ENCODE measurements around the gene SLC16A7. TPM values are rescaled to one million over a fixed set of nuclear protein-coding genes. Genes with fewer than 3 reads are reported as not detected.

SLC16A7 gene
- total and polyA plus RNA-seq, 2 experiments from 2014 or later: 15.7 to 49.0 TPM

DNA sequence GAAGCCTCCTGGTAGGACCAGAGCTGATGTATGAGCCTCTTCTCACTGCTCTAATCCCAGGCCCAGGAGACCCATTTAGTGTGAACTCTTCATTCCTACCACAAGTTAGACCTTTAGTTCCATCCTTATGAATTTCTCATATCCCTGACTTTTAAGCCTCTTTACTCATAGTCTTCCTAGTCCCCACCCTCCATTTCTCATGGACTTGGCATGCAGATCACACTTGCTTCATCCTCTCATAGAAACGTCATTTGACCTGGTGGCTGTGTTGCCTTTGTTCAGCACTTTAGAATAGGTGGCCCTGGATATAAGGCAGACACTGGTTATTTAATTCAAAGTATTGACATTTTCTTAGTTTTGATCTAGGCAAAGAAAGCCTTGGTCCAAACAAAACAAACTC lies 99.5 kb downstream of the SLC16A7 start:
- Histone ChIP-seq H3K9me3 (ENCODE audit: low read depth) (no peaks in the 10 kb centered on the region), H3K9me2 (ENCODE audit: insufficient read depth) (peaks cover 4% of the 10 kb centered on the region; the same call in 1 of the 2 replicates), H3K4me3 (no peak overlapping the region), H3K27me3 (replicated peaks; ENCODE audit: insufficient read depth) (no peaks in the 10 kb centered on the region), H4K20me1 (ENCODE audit: insufficient read depth) (no peaks in the 10 kb centered on the region), H2AFZ (no peak overlapping the region), H3K4me2 (ENCODE audit: unreplicated experiment) (peak overlapping the region; percentile 25), H3K27ac (peak overlapping the region; percentile 70), H3K79me2 (ENCODE audit: insufficient read depth) (peaks cover 13% of the 10 kb centered on the region), H3K9ac (no peak overlapping the region), H3F3A (ENCODE audit: insufficient read depth) (peaks cover 12% of the 10 kb centered on the region), H3K36me3 (ENCODE audit: low read depth) (no peaks in the 10 kb centered on the region), H3K4me1 (ENCODE audit: insufficient read depth) (peaks cover 32% of the 10 kb centered on the region)
- in situ Hi-C loops (cut with MboI): no loop called here
- TF ChIP-seq EZH2phosphoT487 (IDR thresholded peaks at IDR 0.05; ENCODE audit: insufficient read depth, low read depth): no peak
- no peak for TF ChIP-seq EZH2 (IDR thresholded peaks at IDR 0.05; ENCODE audit: insufficient read depth, poor library complexity, severe bottlenecking)
- DNase-seq: peak; percentile 87
- 0 to 5% methylated on average over 1 of the region's 1 CpG for WGBS, 2 experiments (ENCODE audit: low coverage in 1 of 2, low lambda C conversion rate in 2 of 2, missing lambda C conversion rate in 2 of 2)

DNA sequence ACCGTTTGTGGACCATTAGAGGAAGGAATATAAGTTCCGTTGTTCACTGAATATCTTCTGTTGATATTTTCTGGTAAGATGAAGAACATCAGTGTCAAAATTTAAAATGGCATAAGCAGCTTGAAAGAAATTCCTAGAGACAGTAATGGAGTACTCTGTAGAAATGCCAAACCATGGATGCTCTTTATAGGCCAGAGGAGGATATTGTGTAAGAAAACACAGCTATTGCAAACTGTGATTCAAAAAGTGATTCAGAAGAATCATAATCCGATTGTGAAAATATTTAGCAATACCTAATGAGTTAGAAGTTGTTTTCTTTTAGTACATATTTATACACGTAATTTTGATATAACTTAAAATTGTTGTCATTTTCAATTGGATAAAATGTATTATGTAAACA lies 102.8 kb downstream of the SLC16A7 start:
- H2AFZ ChIP-seq: peak overlapping the region; percentile 52; the same call in 1 of the 2 replicates
- peaks cover 9% of the 10 kb centered on the region for H3K79me2 ChIP-seq (ENCODE audit: insufficient read depth)
- H3K4me1 ChIP-seq (ENCODE audit: insufficient read depth): peaks cover 32% of the 10 kb centered on the region
- no peaks in the 10 kb centered on the region for H3K9me3 ChIP-seq (ENCODE audit: low read depth)
- peak overlapping the region; percentile 93 for H3K27ac ChIP-seq
- H4K20me1 ChIP-seq (ENCODE audit: insufficient read depth): no peaks in the 10 kb centered on the region
- peak; percentile 91 for DNase-seq
- peaks cover 12% of the 10 kb centered on the region for H3F3A ChIP-seq (ENCODE audit: insufficient read depth)
- TF ChIP-seq EZH2 (IDR thresholded peaks at IDR 0.05; ENCODE audit: insufficient read depth, poor library complexity, severe bottlenecking): no peak
- TF ChIP-seq EZH2phosphoT487 (IDR thresholded peaks at IDR 0.05; ENCODE audit: insufficient read depth, low read depth): no peak
- no peaks in the 10 kb centered on the region for H3K27me3 ChIP-seq (replicated peaks; ENCODE audit: insufficient read depth)
- H3K9me2 ChIP-seq (ENCODE audit: insufficient read depth): peaks cover 4% of the 10 kb centered on the region; the same call in 1 of the 2 replicates
- in situ Hi-C loops (cut with MboI): no loop called here
- 13 to 33% methylated on average over 4 of the region's 4 CpGs for WGBS, 2 experiments (ENCODE audit: low coverage in 1 of 2, low lambda C conversion rate in 2 of 2, missing lambda C conversion rate in 2 of 2)
- H3K36me3 ChIP-seq (ENCODE audit: low read depth): no peaks in the 10 kb centered on the region
- no peak overlapping the region for H3K9ac ChIP-seq
- peak overlapping the region; percentile 88 for H3K4me2 ChIP-seq (ENCODE audit: unreplicated experiment)
- no peak overlapping the region for H3K4me3 ChIP-seq

DNA sequence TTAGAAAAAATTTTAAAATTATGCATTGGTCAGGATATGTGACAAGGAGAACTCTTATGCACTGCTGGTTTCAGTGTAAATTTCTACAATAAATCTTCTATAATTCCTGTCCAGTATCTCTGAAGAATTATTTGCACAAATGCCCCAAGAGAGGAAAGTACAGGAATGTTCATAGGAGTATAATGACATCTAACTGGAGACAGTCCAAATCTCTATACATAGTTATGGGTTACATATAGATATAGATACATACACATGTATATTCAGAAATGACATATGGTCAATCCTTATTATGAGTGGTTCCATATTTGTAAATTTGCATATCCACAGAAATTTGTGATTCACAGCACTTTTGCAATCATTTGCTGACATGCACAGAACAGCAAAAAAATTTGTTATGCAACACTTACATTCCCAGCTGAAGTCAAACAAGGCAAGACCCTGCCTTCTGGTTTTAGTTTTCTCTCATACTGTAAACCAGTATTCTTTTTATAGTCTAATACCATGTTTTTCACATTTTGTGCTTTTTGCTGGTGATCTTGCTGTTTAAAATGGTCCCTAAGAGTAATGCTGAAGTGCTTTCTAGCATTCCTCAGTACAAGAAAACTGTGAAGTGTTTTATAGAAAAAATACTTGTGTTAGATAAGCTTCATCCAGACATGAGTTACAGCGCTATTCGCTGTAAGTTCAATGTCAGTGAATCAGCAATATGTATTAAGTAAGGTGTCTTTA lies 103.8 kb downstream of the SLC16A7 start:
- H3K27ac ChIP-seq: peak overlapping the region; percentile 93
- 1 to 4% methylated on average over 2 of the region's 2 CpGs for WGBS, 2 experiments (ENCODE audit: low coverage in 1 of 2, low lambda C conversion rate in 2 of 2, missing lambda C conversion rate in 2 of 2)
- H3K36me3 ChIP-seq (ENCODE audit: low read depth): no peaks in the 10 kb centered on the region
- H3K9me3 ChIP-seq (ENCODE audit: low read depth): no peaks in the 10 kb centered on the region
- H3K27me3 ChIP-seq (replicated peaks; ENCODE audit: insufficient read depth): no peaks in the 10 kb centered on the region
- H3K4me2 ChIP-seq (ENCODE audit: unreplicated experiment): peak overlapping the region; percentile 88
- peaks cover 8% of the 10 kb centered on the region for H3K79me2 ChIP-seq (ENCODE audit: insufficient read depth)
- H3K4me1 ChIP-seq (ENCODE audit: insufficient read depth): peaks cover 32% of the 10 kb centered on the region
- in situ Hi-C loops (cut with MboI): no loop called here
- H4K20me1 ChIP-seq (ENCODE audit: insufficient read depth): no peaks in the 10 kb centered on the region
- H2AFZ ChIP-seq: peak overlapping the region; percentile 65
- H3K9me2 ChIP-seq (ENCODE audit: insufficient read depth): peaks cover 4% of the 10 kb centered on the region; the same call in 1 of the 2 replicates
- peak overlapping the region; percentile 74 for H3K9ac ChIP-seq
- TF ChIP-seq EZH2phosphoT487 (IDR thresholded peaks at IDR 0.05; ENCODE audit: insufficient read depth, low read depth): no peak
- DNase-seq: peak; percentile 88
- H3F3A ChIP-seq (ENCODE audit: insufficient read depth): peaks cover 12% of the 10 kb centered on the region
- peak overlapping the region; percentile 69 for H3K4me3 ChIP-seq

DNA sequence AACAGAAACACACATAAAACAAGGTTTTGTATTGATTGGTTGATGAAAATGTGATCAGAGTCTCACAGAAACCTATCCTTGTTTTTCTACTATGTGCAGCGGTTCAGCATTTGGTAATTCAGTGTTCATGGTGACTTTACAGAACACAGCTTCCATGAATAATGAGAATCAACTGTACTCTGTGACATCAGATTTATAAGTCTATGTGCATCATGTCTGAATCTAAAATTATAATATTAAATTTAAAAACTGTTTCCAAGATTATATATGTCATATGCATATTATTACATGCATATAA lies 104.3 kb downstream of the SLC16A7 start:
- WGBS, 2 experiments (ENCODE audit: low coverage in 1 of 2, low lambda C conversion rate in 2 of 2, missing lambda C conversion rate in 2 of 2): 8 to 16% methylated on average over 1 of the region's 1 CpG
- Histone ChIP-seq H2AFZ (peak overlapping the region; percentile 65), H3K4me2 (ENCODE audit: unreplicated experiment) (peak overlapping the region; percentile 88), H3K27me3 (replicated peaks; ENCODE audit: insufficient read depth) (no peaks in the 10 kb centered on the region), H3K36me3 (ENCODE audit: low read depth) (no peaks in the 10 kb centered on the region), H3K79me2 (ENCODE audit: insufficient read depth) (peaks cover 8% of the 10 kb centered on the region), H3K9me2 (ENCODE audit: insufficient read depth) (peaks cover 4% of the 10 kb centered on the region; the same call in 1 of the 2 replicates), H4K20me1 (ENCODE audit: insufficient read depth) (no peaks in the 10 kb centered on the region), H3K27ac (peak overlapping the region; percentile 93), H3F3A (ENCODE audit: insufficient read depth) (peaks cover 12% of the 10 kb centered on the region), H3K4me3 (peak overlapping the region; percentile 69), H3K4me1 (ENCODE audit: insufficient read depth) (peaks cover 28% of the 10 kb centered on the region), H3K9me3 (ENCODE audit: low read depth) (no peaks in the 10 kb centered on the region), H3K9ac (peak overlapping the region; percentile 74)
- no peak for TF ChIP-seq EZH2 (IDR thresholded peaks at IDR 0.05; ENCODE audit: insufficient read depth, poor library complexity, severe bottlenecking)
- TF ChIP-seq EZH2phosphoT487 (IDR thresholded peaks at IDR 0.05; ENCODE audit: insufficient read depth, low read depth): no peak
- no peak for DNase-seq
- in situ Hi-C loops (cut with MboI): no loop called here
